Natural killer cell (primary cell): ENCODE measurements around the gene SPPL3. TPM values are rescaled to one million over a fixed set of nuclear protein-coding genes. Genes with fewer than 3 reads are reported as not detected.
A peak's percentile ranks its signal among the peaks of the same experiment; 100 is the strongest.

ENCODE experiments used
- ATAC-seq, 3 donors: fragments of 150-1000 bp in 2 of 3; fragments of 200-7000 bp in 1 of 3; cut with Tn5 transposase; 1 replicate in 1 of 3; 2 replicates in 2 of 3; pipeline ENCODE4 v1.10.0; 2021; ENCODE audit warnings: mild to moderate bottlenecking in 2 of 3, moderate library complexity in 2 of 3
- DNase-seq, 2 donors: peaks; one replicate each; pipeline versions ENCODE4 v3.0.0 to v3.0.0-alpha.2; 2013 to 2021; ENCODE audit warnings: mixed read lengths in 1 of 2
- H3K27ac ChIP-seq: one replicate; pipeline ENCODE4 v1.5.1; 2013; ENCODE audit warnings: mild to moderate bottlenecking, low read length
- H3K27me3 ChIP-seq: one replicate; pipeline ENCODE4 v1.6.1; 2013; ENCODE audit warnings: low read length; ENCODE audit not compliant: control insufficient read depth, insufficient read depth
- H3K36me3 ChIP-seq: one replicate; pipeline ENCODE4 v1.6.1; 2013; ENCODE audit warnings: low read length; ENCODE audit not compliant: control insufficient read depth, insufficient read depth
- H3K4me1 ChIP-seq: one replicate; pipeline ENCODE4 v1.6.1; 2013; ENCODE audit warnings: low read length; ENCODE audit not compliant: control insufficient read depth, insufficient read depth
- H3K4me3 ChIP-seq: one replicate; pipeline ENCODE4 v1.5.1; 2013; ENCODE audit warnings: low read length
- H3K9me3 ChIP-seq: one replicate; pipeline ENCODE4 v1.6.1; 2013; ENCODE audit warnings: low read length; ENCODE audit not compliant: control insufficient read depth, insufficient read depth
- H3K27ac Mint-ChIP-seq, 2 donors: one replicate each; pipeline ENCODE4 v1.8.0; 2022; ENCODE audit warnings: mild to moderate bottlenecking in 2 of 2, mixed read lengths in 2 of 2, moderate library complexity in 1 of 2
- H3K27me3 Mint-ChIP-seq, 2 donors: one replicate each; pipeline ENCODE4 v1.8.0; 2022; ENCODE audit warnings: low read depth in 2 of 2, mixed read lengths in 2 of 2
- H3K36me3 Mint-ChIP-seq: one replicate; pipeline ENCODE4 v1.8.0; 2022; ENCODE audit warnings: mixed read lengths
- H3K4me1 Mint-ChIP-seq, 2 donors: one replicate each; pipeline ENCODE4 v1.8.0; 2022; ENCODE audit warnings: mixed read lengths in 2 of 2
- H3K4me3 Mint-ChIP-seq: one replicate; pipeline ENCODE4 v1.8.0; 2022; ENCODE audit warnings: mild to moderate bottlenecking, moderate library complexity, mixed read lengths
- H3K9me3 Mint-ChIP-seq, 2 donors: one replicate each; pipeline ENCODE4 v1.8.0; 2022; ENCODE audit warnings: mixed read lengths in 2 of 2
- CTCF ChIP-seq: fragments of 200-600 bp; IDR thresholded peaks from one replicate; pipeline ENCODE4 v1.8.0; 2022; ENCODE audit warnings: antibody characterized with exemption
- WGBS: methylation state at CpG from one replicate; pipeline ENCODE4 v1.1.7; 2013; ENCODE audit warnings: missing lambda C conversion rate; ENCODE audit not compliant: insufficient coverage; 5-methylcytosine and 5-hydroxymethylcytosine counted together
- intact Hi-C: fragments of 100-400 bp; cut with micrococcal nuclease; formaldehyde crosslinking; loops from one replicate; pipeline ENCODE4 v1.14.2; 2022
- total RNA-seq, 4 donors: library from RNA; stranded (reverse); fragments of 120-200 nt in 1 of 4; gene quantifications; one replicate each; pipeline versions ENCODE4 v1.2.3 to v1.2.4, GENCODE V29; 2013 to 2022

The SPPL3 gene
- total RNA-seq, 3 donors from 2014 or later (not counting 1 experiment from before 2014, with no cell fraction given), result 31.5 to 40.2 (median 39.9) TPM

GRCh38 chr12:120724720-120725119, 179.4 kb downstream of the SPPL3 start:
- Histone ChIP-seq H3K27ac (no peak overlapping the region), H3K27me3 (no peaks in the 10 kb centered on the region), H3K4me1 (peaks cover 15% of the 10 kb centered on the region), H3K4me3 (no peak overlapping the region), H3K9me3 (no peaks in the 10 kb centered on the region), H3K36me3 (peaks cover 26% of the 10 kb centered on the region)
- 89% methylated on average over 5 of the region's 5 CpGs for WGBS
- DNase-seq, result no peak
- H3K4me3 Mint-ChIP-seq, result peak overlapping the region; percentile 91
- TF ChIP-seq CTCF, result no peak
- ATAC-seq, result no peak
- no peaks in the 10 kb centered on the region for H3K9me3 Mint-ChIP-seq
- no peaks in the 10 kb centered on the region for H3K27me3 Mint-ChIP-seq
- no peaks in the 10 kb centered on the region for H3K36me3 Mint-ChIP-seq
- H3K4me1 Mint-ChIP-seq, result peaks cover 16 to 24% of the 10 kb centered on the region in 2 donors
- intact Hi-C loops, result loop anchor here (1.0 to 5.0 kb wide), 2 partner anchors 38 to 142 kb away; partner anchors contain the start of gene POP5
- peak overlapping the region in 1 of 2 donors; percentile 88 for H3K27ac Mint-ChIP-seq

GRCh38 chr12:120722784-120723183, 181.4 kb downstream of the SPPL3 start:
- intact Hi-C loops, result no loop called here
- DNase-seq (no peak), ATAC-seq (no peak)
- no peaks in the 10 kb centered on the region for H3K9me3 Mint-ChIP-seq
- H3K27me3 Mint-ChIP-seq, result no peaks in the 10 kb centered on the region
- Histone ChIP-seq H3K4me1 (peaks cover 15% of the 10 kb centered on the region), H3K9me3 (no peaks in the 10 kb centered on the region), H3K27ac (no peak overlapping the region), H3K4me3 (no peak overlapping the region), H3K36me3 (peaks cover 41% of the 10 kb centered on the region), H3K27me3 (no peaks in the 10 kb centered on the region)
- 100% methylated on average over 2 of the region's 2 CpGs for WGBS
- TF ChIP-seq CTCF, result no peak
- no peak overlapping the region for H3K27ac Mint-ChIP-seq
- peaks cover 16 to 19% of the 10 kb centered on the region in 2 donors for H3K4me1 Mint-ChIP-seq
- H3K36me3 Mint-ChIP-seq, result peaks cover 8% of the 10 kb centered on the region
- H3K4me3 Mint-ChIP-seq, result no peak overlapping the region

GRCh38 chr12:120721866-120722265, 182.3 kb downstream of the SPPL3 start:
- peaks cover 15% of the 10 kb centered on the region for H3K4me1 ChIP-seq
- H3K36me3 ChIP-seq, result peaks cover 41% of the 10 kb centered on the region
- ATAC-seq (no peak), DNase-seq (no peak)
- no peak overlapping the region for H3K27ac Mint-ChIP-seq
- no peak overlapping the region for H3K27ac ChIP-seq
- no peak overlapping the region for H3K4me3 ChIP-seq
- intact Hi-C loops, result no loop called here
- peaks cover 8% of the 10 kb centered on the region for H3K36me3 Mint-ChIP-seq
- H3K4me1 Mint-ChIP-seq, result peaks cover 16 to 19% of the 10 kb centered on the region in 2 donors
- no peak for TF ChIP-seq CTCF
- no peaks in the 10 kb centered on the region for H3K27me3 ChIP-seq
- no peaks in the 10 kb centered on the region for H3K27me3 Mint-ChIP-seq
- no peak overlapping the region for H3K4me3 Mint-ChIP-seq
- H3K9me3 Mint-ChIP-seq, result no peaks in the 10 kb centered on the region
- WGBS, result 85% methylated on average over 2 of the region's 3 CpGs
- no peaks in the 10 kb centered on the region for H3K9me3 ChIP-seq
